A549 (cell line): ENCODE measurements around the gene SLC35E1.

Experiments used
- CBX2 ChIP-seq: fragments of 200-600 bp; sonication (generic); IDR thresholded peaks from 2 replicates; pipeline ENCODE4 v1.6.1; 2016; ENCODE audit warnings: low read depth, mild to moderate bottlenecking, borderline replicate concordance
- CHD2 ChIP-seq: fragments of 150-350 bp; IDR thresholded peaks from 2 replicates; pipeline ENCODE4 v1.6.1; 2014; ENCODE audit warnings: low read length; ENCODE audit not compliant: partially characterized antibody
- CTCF ChIP-seq: fragments of >200 bp; sonication (Bioruptor Twin); formaldehyde crosslinking; IDR thresholded peaks from 3 replicates; pipeline ENCODE4 v1.5.1; 2016
- EP300 ChIP-seq, 2 experiments: fragments of >200 bp; sonication (Bioruptor Twin); formaldehyde crosslinking; IDR thresholded peaks; 2 replicates in 1 of 2; 3 replicates in 1 of 2; pipeline ENCODE4 v1.6.1; 2016 to 2017
- HMGXB4 ChIP-seq: fragments of 250-450 bp; sonication (Bioruptor Pico); IDR thresholded peaks from 2 replicates; pipeline ENCODE4 v1.5.0; 2021; ENCODE audit warnings: mild to moderate bottlenecking, moderate library complexity, borderline replicate concordance
- MAX ChIP-seq: IDR thresholded peaks from 2 replicates; pipeline ENCODE4 v1.6.1; 2012
- POLR2A ChIP-seq: IDR thresholded peaks from 2 replicates; pipeline ENCODE4 v1.6.1; 2012; ENCODE audit warnings: mild to moderate bottlenecking, low read length
- RARB ChIP-seq: fragments of 250-450 bp; sonication (Bioruptor Pico); IDR thresholded peaks from 2 replicates; pipeline ENCODE4 v1.8.0; 2021; ENCODE audit warnings: mild to moderate bottlenecking, moderate library complexity
- USF2 ChIP-seq: fragments of 450-650 bp; IDR thresholded peaks from 2 replicates; pipeline ENCODE4 v1.6.1; 2014; ENCODE audit warnings: antibody characterized with exemption

DNA sequence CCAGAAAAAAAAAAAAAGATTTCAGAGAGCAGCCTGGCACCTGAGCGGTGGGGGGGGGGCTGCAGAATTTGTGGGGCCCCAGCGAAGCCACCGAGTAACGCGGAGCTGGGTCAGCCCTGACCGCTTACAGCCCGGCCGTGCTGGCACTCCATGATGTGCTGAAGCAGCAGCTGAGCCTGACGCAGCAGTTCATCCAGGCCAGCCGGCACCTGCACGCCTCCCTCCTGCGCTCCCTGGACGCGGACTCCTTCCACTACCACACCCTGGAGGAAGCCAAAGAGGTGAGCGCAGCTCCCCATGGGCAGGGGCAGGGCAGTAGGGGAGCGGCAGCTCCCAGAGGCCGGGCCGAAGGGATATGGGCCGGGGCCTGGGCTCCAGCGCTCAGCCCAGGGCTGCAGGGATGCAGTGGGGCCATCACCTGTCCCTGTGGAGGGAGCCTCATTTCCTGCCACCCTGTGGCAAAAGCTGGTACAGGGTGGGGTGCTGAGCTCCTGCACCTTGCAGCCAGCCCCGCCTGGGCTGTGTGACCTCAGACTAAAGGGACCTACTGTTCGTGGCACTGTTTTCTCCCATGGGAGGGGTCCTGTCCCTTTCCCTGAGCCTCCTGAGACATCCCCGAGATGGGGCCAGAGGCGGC is 57.7 kb downstream of the SLC35E1 start:
- no peak for TF ChIP-seq HMGXB4 (CRISPR knock-in tag)
- TF ChIP-seq POLR2A, result no peak
- TF ChIP-seq USF2, result no peak
- TF ChIP-seq EP300 (IDR thresholded peaks at IDR 0.05), result no peak
- TF ChIP-seq CBX2, result no peak
- no peak for TF ChIP-seq CHD2
- TF ChIP-seq RARB, result no peak
- no peak for TF ChIP-seq CTCF
- TF ChIP-seq MAX, result no peak
